Gastrocnemius medialis (tissue), 4 donors: ENCODE data around the gene NPAS3. TPM values are rescaled to one million over a fixed set of nuclear protein-coding genes. Genes with fewer than 3 reads are reported as not detected.

ENCODE experiments used
- ATAC-seq, 2 donors: fragments of 150-250 bp; one replicate each; pipeline ENCODE4 v1.9.1; 2016
- DNase-seq, 2 donors: peaks; one replicate each; pipeline ENCODE4 v3.0.0-alpha.2; 2019
- H3K27ac ChIP-seq, 4 donors: fragments of 200-600 bp; sonication (generic); 1 replicate in 1 of 4; 2 replicates in 3 of 4; pipeline ENCODE4 v1.5.1; 2016 to 2018; ENCODE audit warnings: mild to moderate bottlenecking in 2 of 4, moderate library complexity in 1 of 4
- H3K27me3 ChIP-seq, 3 donors: fragments of 200-600 bp; sonication (generic) in 2 of 3; 1 replicate in 1 of 3; 2 replicates in 2 of 3; pipeline versions ENCODE4 v1.5.1 to v1.6.0; 2016 to 2019; ENCODE audit warnings: mild to moderate bottlenecking in 1 of 3, moderate library complexity in 1 of 3
- H3K36me3 ChIP-seq, 2 donors: fragments of 200-600 bp; sonication (generic) in 1 of 2; one replicate each; pipeline ENCODE4 v1.5.1; 2017 to 2018
- H3K4me1 ChIP-seq, 2 donors: fragments of 200-600 bp; sonication (generic) in 1 of 2; one replicate each; pipeline ENCODE4 v1.5.1; 2016 to 2017; ENCODE audit warnings: mild to moderate bottlenecking in 2 of 2
- H3K4me3 ChIP-seq, 4 donors: fragments of 200-600 bp; sonication (generic) in 3 of 4; 1 replicate in 1 of 4; 2 replicates in 3 of 4; pipeline ENCODE4 v1.5.1; 2016 to 2019; ENCODE audit warnings: mild to moderate bottlenecking in 2 of 4
- H3K9me3 ChIP-seq, 3 donors: fragments of 200-600 bp; sonication (generic) in 2 of 3; 1 replicate in 1 of 3; 2 replicates in 2 of 3; pipeline ENCODE4 v1.5.1; 2016 to 2019
- CTCF ChIP-seq, 5 experiments: fragments of 450-650 bp in 3 of 5; fragments of 200-600 bp in 2 of 5; sonication (generic) in 2 of 5; IDR thresholded peaks in 4 of 5; conservative IDR thresholded peaks in 1 of 5; 1 replicate in 4 of 5; 2 replicates in 1 of 5; pipeline ENCODE4 v1.5.1; 2016 to 2019; ENCODE audit warnings: antibody characterized with exemption in 5 of 5, mild to moderate bottlenecking in 3 of 5, moderate library complexity in 3 of 5
- POLR2A ChIP-seq, 2 donors: fragments of 450-650 bp; IDR thresholded peaks; one replicate each; pipeline ENCODE4 v1.6.1; 2017; ENCODE audit warnings: antibody characterized with exemption in 2 of 2, mild to moderate bottlenecking in 2 of 2, moderate library complexity in 2 of 2
- in situ Hi-C, 4 donors: fragments of 200-750 bp; cut with MboI; loops; one replicate each; pipeline versions ENCODE4 v1.15.0 to v1.8.0; 2017; ENCODE audit warnings: low sequenced_read_pairs in 4 of 4
- intact Hi-C: fragments of 100-400 bp; cut with DNase I; formaldehyde crosslinking; loops from one replicate; pipeline ENCODE4 v1.15.1; 2023; ENCODE audit warnings: low total_unique reads
- total RNA-seq, 4 donors: library from RNA; depleted of rRNA; stranded (reverse); fragments of >200 nt; gene quantifications; one replicate each; pipeline versions ENCODE4 v1.1.0 to v1.2.3, GENCODE V29; 2016

The NPAS3 gene
- total RNA-seq, 4 donors from 2014 or later, result 0.82 to 1.00 TPM; not detected in 2

GRCh38 chr14:33842299-33842698 lies 903.6 kb downstream of the NPAS3 start:
- intact Hi-C loops, result loop anchor here (5.0 kb wide), 1 partner anchor 480 kb away; no protein-coding TSS in a partner anchor
- in situ Hi-C loops, result loop anchor here in 3 of 4 donors (5.0 to 10.0 kb wide), 4 partner anchors 250 to 473 kb away; no protein-coding TSS in a partner anchor
- DNase-seq, result no peak
- Histone ChIP-seq H3K4me3 (no peak overlapping the region), H3K4me1 (peaks cover 3 to 6% of the 10 kb centered on the region in 2 donors), H3K9me3 (no peaks in the 10 kb centered on the region), H3K36me3 (no peaks in the 10 kb centered on the region), H3K27ac (no peak overlapping the region), H3K27me3 (no peaks in the 10 kb centered on the region)
- no peak for ATAC-seq
- TF ChIP-seq POLR2A (IDR thresholded peaks at IDR 0.05) (no peak), CTCF (IDR thresholded peaks at IDR 0.05 in 4 of 5, conservative IDR thresholded peaks at IDR 0.05 in 1 of 5) (no peak)

- Histone ChIP-seq H3K9me3 (no peaks in the 10 kb centered on the region), H3K27me3 (no peaks in the 10 kb centered on the region), H3K4me3 (no peak overlapping the region), H3K36me3 (no peaks in the 10 kb centered on the region), H3K4me1 (peaks cover 3 to 4% of the 10 kb centered on the region in 2 donors), H3K27ac (no peak overlapping the region)
- TF ChIP-seq CTCF (IDR thresholded peaks at IDR 0.05 in 4 of 5, conservative IDR thresholded peaks at IDR 0.05 in 1 of 5) (no peak), POLR2A (IDR thresholded peaks at IDR 0.05) (no peak)
- in situ Hi-C loops, result loop anchor here in 3 of 4 donors (5.0 to 10.0 kb wide), 4 partner anchors 248 to 471 kb away; no protein-coding TSS in a partner anchor
- no peak for ATAC-seq
- intact Hi-C loops, result loop anchor here (5.0 kb wide), 1 partner anchor 478 kb away; no protein-coding TSS in a partner anchor
- DNase-seq, result no peak
These were observed 905.4 kb downstream of the NPAS3 start for GRCh38 chr14:33844118-33844517.

GRCh38 chr14:33846100-33846824 lies 907.6 kb downstream of the NPAS3 start:
- in situ Hi-C loops (loop anchor here in 3 of 4 donors (10.0 kb wide), 3 partner anchors 249 to 469 kb away; no protein-coding TSS in a partner anchor), intact Hi-C loops (no loop called here)
- Histone ChIP-seq H3K27ac (no peak overlapping the region), H3K27me3 (no peaks in the 10 kb centered on the region), H3K9me3 (no peaks in the 10 kb centered on the region), H3K36me3 (no peaks in the 10 kb centered on the region), H3K4me3 (no peak overlapping the region), H3K4me1 (no peaks in the 10 kb centered on the region)
- ATAC-seq (no peak), DNase-seq (no peak)
- TF ChIP-seq POLR2A (IDR thresholded peaks at IDR 0.05) (no peak), CTCF (IDR thresholded peaks at IDR 0.05 in 4 of 5, conservative IDR thresholded peaks at IDR 0.05 in 1 of 5) (no peak)

- H3K36me3 ChIP-seq, result no peaks in the 10 kb centered on the region
- intact Hi-C loops, result no loop called here
- TF ChIP-seq CTCF (IDR thresholded peaks at IDR 0.05 in 4 of 5, conservative IDR thresholded peaks at IDR 0.05 in 1 of 5) (no peak), POLR2A (IDR thresholded peaks at IDR 0.05) (no peak)
- DNase-seq (no peak), ATAC-seq (no peak)
- H3K9me3 ChIP-seq, result no peaks in the 10 kb centered on the region
- H3K4me3 ChIP-seq, result no peak overlapping the region
- no peak overlapping the region for H3K27ac ChIP-seq
- in situ Hi-C loops, result loop anchor here in 3 of 4 donors (10.0 kb wide), 3 partner anchors 248 to 468 kb away; no protein-coding TSS in a partner anchor
- H3K27me3 ChIP-seq, result no peaks in the 10 kb centered on the region
- H3K4me1 ChIP-seq, result no peaks in the 10 kb centered on the region
These were observed 908.4 kb downstream of the NPAS3 start for GRCh38 chr14:33847066-33847465.
